ENCODE data around the gene KIF17.

GRCh38 chr1:20698195-20698910 lies 19.5 kb downstream of the KIF17 start:
- TF ChIP-seq, protein P1, sequence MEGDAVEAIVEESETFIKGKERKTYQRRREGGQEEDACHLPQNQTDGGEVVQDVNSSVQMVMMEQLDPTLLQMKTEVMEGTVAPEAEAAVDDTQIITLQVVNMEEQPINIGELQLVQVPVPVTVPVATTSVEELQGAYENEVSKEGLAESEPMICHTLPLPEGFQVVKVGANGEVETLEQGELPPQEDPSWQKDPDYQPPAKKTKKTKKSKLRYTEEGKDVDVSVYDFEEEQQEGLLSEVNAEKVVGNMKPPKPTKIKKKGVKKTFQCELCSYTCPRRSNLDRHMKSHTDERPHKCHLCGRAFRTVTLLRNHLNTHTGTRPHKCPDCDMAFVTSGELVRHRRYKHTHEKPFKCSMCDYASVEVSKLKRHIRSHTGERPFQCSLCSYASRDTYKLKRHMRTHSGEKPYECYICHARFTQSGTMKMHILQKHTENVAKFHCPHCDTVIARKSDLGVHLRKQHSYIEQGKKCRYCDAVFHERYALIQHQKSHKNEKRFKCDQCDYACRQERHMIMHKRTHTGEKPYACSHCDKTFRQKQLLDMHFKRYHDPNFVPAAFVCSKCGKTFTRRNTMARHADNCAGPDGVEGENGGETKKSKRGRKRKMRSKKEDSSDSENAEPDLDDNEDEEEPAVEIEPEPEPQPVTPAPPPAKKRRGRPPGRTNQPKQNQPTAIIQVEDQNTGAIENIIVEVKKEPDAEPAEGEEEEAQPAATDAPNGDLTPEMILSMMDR (IDR thresholded peaks at IDR 0.05; ENCODE audit: poor library complexity, severe bottlenecking) = no peak
- TF ChIP-seq POLR2AphosphoS5 (IDR thresholded peaks at IDR 0.05) = no peak
- TF ChIP-seq EP300 (conservative IDR thresholded peaks at IDR 0.05; ENCODE audit: poor library complexity, severe bottlenecking) = no peak
- no peak for TF ChIP-seq REST (IDR thresholded peaks at IDR 0.05; ENCODE audit: borderline replicate concordance)
- no peak for TF ChIP-seq EZH2 (IDR thresholded peaks at IDR 0.05; ENCODE audit: borderline replicate concordance, insufficient read depth, low read length, poor library complexity, severe bottlenecking)

Measured in neural cell (in vitro differentiated cells).